Endothelial cell of umbilical vein (primary cell): Measurements from ENCODE around the gene CHCHD10.

Source experiments
- CTCF ChIP-seq, 2 donors: IDR thresholded peaks; 1 replicate in 1 of 2; 2 replicates in 1 of 2; pipeline ENCODE4 v1.5.1; 2011; ENCODE audit warnings: low read length in 2 of 2, mild to moderate bottlenecking in 2 of 2, moderate library complexity in 2 of 2, control low read depth in 1 of 2, inconsistent platforms in 1 of 2, low read depth in 1 of 2; ENCODE audit not compliant: insufficient read depth in 1 of 2; ENCODE audit errors: extremely low read depth in 1 of 2
- EZH2 ChIP-seq: IDR thresholded peaks from 2 replicates; pipeline ENCODE4 v1.6.1; 2012; ENCODE audit warnings: borderline replicate concordance, low read depth, mild to moderate bottlenecking, moderate library complexity, low read length, inconsistent platforms; ENCODE audit not compliant: severe bottlenecking
- FOS ChIP-seq: IDR thresholded peaks from 2 replicates; pipeline ENCODE4 v1.6.1; 2011; ENCODE audit warnings: mild to moderate bottlenecking, low read length, moderate library complexity, borderline replicate concordance; ENCODE audit not compliant: insufficient read depth
- GATA2 ChIP-seq: IDR thresholded peaks from 2 replicates; pipeline ENCODE4 v1.7.0; 2011; ENCODE audit warnings: low read depth, mild to moderate bottlenecking, moderate library complexity, mixed read lengths, low read length; ENCODE audit not compliant: insufficient read length, insufficient read depth
- MYC ChIP-seq: IDR thresholded peaks from one replicate; pipeline ENCODE4 v1.6.1; 2011; ENCODE audit warnings: mild to moderate bottlenecking, low read depth, low read length
- POLR2A ChIP-seq: IDR thresholded peaks from 2 replicates; pipeline ENCODE4 v1.6.1; 2012; ENCODE audit warnings: low read depth, mild to moderate bottlenecking, control low read depth, low read length
- POLR2AphosphoS5 ChIP-seq: IDR thresholded peaks from 2 replicates; pipeline ENCODE4 v1.6.1; 2012; ENCODE audit warnings: low read depth, mild to moderate bottlenecking, control low read depth, low read length, moderate library complexity; ENCODE audit not compliant: insufficient read depth
- TF ChIP-seq, protein P1 (sequence below): IDR thresholded peaks from 2 replicates; pipeline ENCODE4 v1.6.1; 2011; ENCODE audit not compliant: insufficient read depth, insufficient read length

- TF ChIP-seq EZH2 (no peak), CTCF (IDR thresholded peaks at IDR 0.05; ENCODE audit: extremely low read depth in 1 of 2, insufficient read depth in 1 of 2, low read depth in 1 of 2, low read length in 2 of 2) (no peak), MYC (no peak), POLR2AphosphoS5 (no peak), POLR2A (no peak), FOS (no peak), GATA2 (no peak)
- TF ChIP-seq, protein P1, sequence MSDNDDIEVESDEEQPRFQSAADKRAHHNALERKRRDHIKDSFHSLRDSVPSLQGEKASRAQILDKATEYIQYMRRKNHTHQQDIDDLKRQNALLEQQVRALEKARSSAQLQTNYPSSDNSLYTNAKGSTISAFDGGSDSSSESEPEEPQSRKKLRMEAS: no peak
These were observed 32.8 kb upstream of the CHCHD10 start for GRCh38 chr22:23800297-23801237.
